GM10248 (cell line): ENCODE measurements around the gene COL4A3.

Experiments
- CTCF ChIA-PET: fragments of 300-600 bp; sonication (Branson Sonifier 250); formaldehyde crosslinking; extraction: SDS; loops from one replicate; lab custom pipeline; 2021; ENCODE audit warnings: antibody characterized with exemption; lab: Yijun Ruan, JAX
- POLR2A ChIA-PET: fragments of 350-650 bp; sonication (Branson Sonifier 250); formaldehyde crosslinking; extraction: SDS; loops from one replicate; lab custom pipeline; 2020; ENCODE audit warnings: antibody characterized with exemption; lab: Yijun Ruan, JAX
- DNase-seq: peaks from one replicate; pipeline ENCODE4 v3.0.0; 2012; ENCODE audit errors: extremely low spot score
- CTCF ChIP-seq: IDR thresholded peaks from 2 replicates; pipeline ENCODE4 v1.5.1; 2012; ENCODE audit warnings: mild to moderate bottlenecking, low read depth; ENCODE audit errors: extremely low read depth, missing control alignments, control extremely low read depth

The COL4A3 gene

GRCh38 chr2:227248876-227249275 lies 84.5 kb downstream of the COL4A3 start:
- no peak for DNase-seq
- CTCF ChIA-PET = interaction anchor here (11.2 kb wide), 1 partner anchor 11 kb away, joined by 74 read pairs; no protein-coding TSS in a partner anchor
- no peak for TF ChIP-seq CTCF
- POLR2A ChIA-PET = no interaction called here

DNA sequence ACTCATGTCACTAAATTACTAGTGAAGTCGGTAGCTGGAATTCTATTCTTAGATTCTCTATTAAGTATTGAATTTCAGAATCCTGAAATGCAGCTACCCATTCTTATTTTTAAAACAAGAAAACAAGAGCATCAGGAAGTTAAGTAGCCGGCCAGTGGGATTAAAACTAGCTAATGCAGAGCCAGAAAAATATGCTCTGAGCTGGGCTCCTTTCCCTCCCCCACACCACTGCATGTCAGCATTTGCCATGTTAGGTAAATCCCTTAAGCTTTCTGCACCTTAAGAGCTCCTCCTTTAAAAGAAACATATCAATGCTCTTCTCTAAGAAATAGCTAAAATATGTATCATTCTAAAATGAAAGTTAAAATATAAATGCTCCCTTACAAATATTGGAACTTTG lies 88.4 kb downstream of the COL4A3 start:
- no peak for TF ChIP-seq CTCF
- DNase-seq = no peak
- CTCF ChIA-PET = interaction anchor here (1.1 to 11.2 kb wide), 5 partner anchors 9 to 123 kb away, joined by 4 to 74 read pairs (median 6); no protein-coding TSS in a partner anchor
- POLR2A ChIA-PET = no interaction called here

- no peak for DNase-seq
- CTCF ChIA-PET = interaction anchor here (5.8 to 11.2 kb wide), 2 partner anchors 13 to 18 kb away, joined by 31 to 74 read pairs; no protein-coding TSS in a partner anchor
These were observed 92.2 kb downstream of the COL4A3 start for GRCh38 chr2:227256605-227257004.

GRCh38 chr2:227257820-227258219 lies 93.4 kb downstream of the COL4A3 start:
- DNase-seq = no peak
- ChIA-PET CTCF (interaction anchor here (0.9 to 5.8 kb wide), 2 partner anchors 14 to 20 kb away, joined by 3 to 31 read pairs; no protein-coding TSS in a partner anchor), POLR2A (no interaction called here)
- TF ChIP-seq CTCF = no peak

More at GRCh38 chr2:227256605-227257004, 92.2 kb downstream of the COL4A3 start:
- TF ChIP-seq CTCF = no peak
- POLR2A ChIA-PET = no interaction called here

DNA sequence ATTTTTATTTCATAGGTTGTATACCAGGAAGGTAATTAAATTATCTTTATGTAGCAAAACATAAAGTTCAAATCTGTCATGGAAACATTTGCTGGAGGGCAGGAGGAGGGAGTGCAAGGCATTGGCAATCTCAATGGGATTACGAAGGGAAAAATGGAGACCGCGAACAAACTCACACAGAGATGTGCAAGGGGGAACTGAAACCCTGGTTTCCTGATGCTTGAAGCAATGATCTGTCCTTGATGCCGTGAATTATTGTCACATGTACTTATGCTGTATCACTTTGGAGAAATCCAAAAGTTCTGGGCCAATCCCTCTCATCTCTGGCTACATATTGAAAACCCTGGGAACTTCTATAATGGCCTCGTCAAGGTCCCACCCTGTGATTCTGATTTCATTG lies 95.6 kb downstream of the COL4A3 start:
- no peak for DNase-seq
- CTCF ChIA-PET = no interaction called here
- no peak for TF ChIP-seq CTCF
- POLR2A ChIA-PET = no interaction called here

GRCh38 chr2:227267410-227268115 lies 103.1 kb downstream of the COL4A3 start:
- ChIA-PET POLR2A (no interaction called here), CTCF (no interaction called here)
- DNase-seq = no peak
- no peak for TF ChIP-seq CTCF
